ENCODE results near the gene SAFB.

The SAFB gene

GRCh38 chr19:5624018-5624663, 1.3 kb downstream of the SAFB start:
- Histone ChIP-seq H3K36me3 (replicated peaks; ENCODE audit: low read depth, low read length) (peaks cover 63% of the 10 kb centered on the region), H3K27me3 (ENCODE audit: low read depth, low read length) (no peaks in the 10 kb centered on the region), H3K4me3 (ENCODE audit: low read length) (peak overlapping the region; percentile 87), H2AFZ (ENCODE audit: low read depth, low read length) (no peak overlapping the region), H4K20me1 (ENCODE audit: insufficient read depth, low read length) (peaks cover 67% of the 10 kb centered on the region), H3K4me1 (ENCODE audit: low read length) (peaks cover 65% of the 10 kb centered on the region), H3K4me2 (ENCODE audit: low read length) (peak overlapping the region; percentile 96), H3K27ac (ENCODE audit: low read length) (peak overlapping the region; percentile 86), H3K9me3 (ENCODE audit: insufficient read depth, low read length) (no peaks in the 10 kb centered on the region), H3K9ac (ENCODE audit: low read length) (peak overlapping the region; percentile 96), H3K79me2 (ENCODE audit: low read length) (peaks cover 99% of the 10 kb centered on the region)
- TF ChIP-seq EZH2phosphoT487 (IDR thresholded peaks at IDR 0.05; ENCODE audit: low read depth) (no peak), CTCF (IDR thresholded peaks at IDR 0.05; ENCODE audit: low read depth, low read length) (no peak)

GRCh38 chr19:5624741-5625278, 1.9 kb downstream of the SAFB start:
- Histone ChIP-seq H3K36me3 (replicated peaks; ENCODE audit: low read depth, low read length) (peaks cover 65% of the 10 kb centered on the region), H2AFZ (ENCODE audit: low read depth, low read length) (no peak overlapping the region), H4K20me1 (ENCODE audit: insufficient read depth, low read length) (peaks cover 74% of the 10 kb centered on the region), H3K27ac (ENCODE audit: low read length) (peak overlapping the region; percentile 86), H3K4me3 (ENCODE audit: low read length) (peak overlapping the region; percentile 87), H3K9ac (ENCODE audit: low read length) (peak overlapping the region; percentile 96), H3K4me1 (ENCODE audit: low read length) (peaks cover 68% of the 10 kb centered on the region), H3K27me3 (ENCODE audit: low read depth, low read length) (no peaks in the 10 kb centered on the region), H3K9me3 (ENCODE audit: insufficient read depth, low read length) (no peaks in the 10 kb centered on the region), H3K4me2 (ENCODE audit: low read length) (peak overlapping the region; percentile 96), H3K79me2 (ENCODE audit: low read length) (peaks cover 99% of the 10 kb centered on the region)
- no peak for TF ChIP-seq EZH2phosphoT487 (IDR thresholded peaks at IDR 0.05; ENCODE audit: low read depth)
- TF ChIP-seq CTCF (IDR thresholded peaks at IDR 0.05; ENCODE audit: low read depth, low read length) = no peak

DNA sequence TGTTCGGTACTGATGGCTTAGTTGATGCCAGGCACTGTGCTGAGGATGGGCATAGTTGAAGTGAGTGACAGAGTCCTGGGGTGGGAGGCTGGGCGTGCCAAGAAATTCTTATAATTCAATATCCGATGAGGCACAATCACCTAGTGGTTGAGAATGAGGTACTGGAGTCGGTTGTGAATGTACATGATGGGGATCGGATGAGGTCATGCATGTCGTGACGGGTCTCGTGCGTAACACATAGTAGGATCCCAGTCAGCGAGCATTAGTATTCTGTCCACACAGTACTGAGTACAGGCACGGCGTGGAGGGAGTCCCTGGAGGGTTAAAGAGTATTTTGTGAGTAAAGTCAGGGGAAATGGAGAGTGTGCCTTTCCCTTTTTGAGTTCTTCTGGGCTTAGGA, 2.8 kb downstream of the SAFB start:
- H2AFZ ChIP-seq (ENCODE audit: low read depth, low read length) = no peak overlapping the region
- H3K4me3 ChIP-seq (ENCODE audit: low read length) = peak overlapping the region; percentile 87; the same call in 1 of the 2 replicates
- TF ChIP-seq EZH2phosphoT487 (IDR thresholded peaks at IDR 0.05; ENCODE audit: low read depth) (no peak), CTCF (IDR thresholded peaks at IDR 0.05; ENCODE audit: low read depth, low read length) (no peak)
- peaks cover 59% of the 10 kb centered on the region for H3K4me1 ChIP-seq (ENCODE audit: low read length)
- peaks cover 99% of the 10 kb centered on the region for H3K79me2 ChIP-seq (ENCODE audit: low read length)
- H3K27me3 ChIP-seq (ENCODE audit: low read depth, low read length) = no peaks in the 10 kb centered on the region
- H3K36me3 ChIP-seq (replicated peaks; ENCODE audit: low read depth, low read length) = peaks cover 62% of the 10 kb centered on the region
- no peak overlapping the region for H3K9ac ChIP-seq (ENCODE audit: low read length)
- H4K20me1 ChIP-seq (ENCODE audit: insufficient read depth, low read length) = peaks cover 81% of the 10 kb centered on the region
- H3K4me2 ChIP-seq (ENCODE audit: low read length) = peak overlapping the region; percentile 96
- H3K9me3 ChIP-seq (ENCODE audit: insufficient read depth, low read length) = no peaks in the 10 kb centered on the region
- H3K27ac ChIP-seq (ENCODE audit: low read length) = peak overlapping the region; percentile 86; the same call in 1 of the 2 replicates

DNA sequence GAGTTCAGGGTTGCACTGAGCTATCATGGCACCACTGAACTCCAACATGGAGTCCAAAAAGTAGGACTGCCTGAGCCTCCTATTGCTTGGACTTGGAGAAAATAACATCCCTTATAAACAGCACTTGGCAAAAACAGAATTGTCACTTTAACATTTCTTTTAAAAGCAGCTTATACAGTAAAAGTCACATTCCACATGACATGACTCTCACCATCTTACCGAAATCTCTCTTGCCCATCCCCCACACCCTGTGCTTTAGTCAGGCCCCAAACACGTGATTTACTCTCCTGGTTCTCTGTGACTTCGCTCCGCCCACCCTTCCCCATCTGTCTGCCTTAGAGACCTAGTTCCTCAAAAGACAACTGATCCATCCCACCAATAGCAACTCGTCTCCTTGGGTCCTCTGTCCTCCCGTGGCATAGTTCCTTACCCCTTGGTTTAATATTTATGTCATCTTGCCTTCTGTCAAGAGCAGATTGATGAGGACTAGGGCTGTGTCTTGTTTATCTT, 4.6 kb downstream of the SAFB start:
- peaks cover 51% of the 10 kb centered on the region for H3K4me1 ChIP-seq (ENCODE audit: low read length)
- peaks cover 69% of the 10 kb centered on the region for H3K36me3 ChIP-seq (replicated peaks; ENCODE audit: low read depth, low read length)
- H3K4me2 ChIP-seq (ENCODE audit: low read length) = peak overlapping the region; percentile 55

More for the DNA sequence above, 4.6 kb downstream of the SAFB start:
- H3K4me3 ChIP-seq (ENCODE audit: low read length) = peak overlapping the region; percentile 30; the same call in 1 of the 2 replicates
- peaks cover 85% of the 10 kb centered on the region for H4K20me1 ChIP-seq (ENCODE audit: insufficient read depth, low read length)
- H2AFZ ChIP-seq (ENCODE audit: low read depth, low read length) = no peak overlapping the region
- H3K9me3 ChIP-seq (ENCODE audit: insufficient read depth, low read length) = no peaks in the 10 kb centered on the region
- peak overlapping the region; percentile 70 for H3K27ac ChIP-seq (ENCODE audit: low read length)
- H3K79me2 ChIP-seq (ENCODE audit: low read length) = peaks cover 99% of the 10 kb centered on the region
- H3K9ac ChIP-seq (ENCODE audit: low read length) = no peak overlapping the region; the same call in 1 of the 2 replicates
- TF ChIP-seq EZH2phosphoT487 (IDR thresholded peaks at IDR 0.05; ENCODE audit: low read depth) (no peak), CTCF (IDR thresholded peaks at IDR 0.05; ENCODE audit: low read depth, low read length) (no peak)
- H3K27me3 ChIP-seq (ENCODE audit: low read depth, low read length) = no peaks in the 10 kb centered on the region
